RWPE2 (cell line): ENCODE results near the gene HIF1A.
A peak's percentile ranks its signal among the peaks of the same experiment; 100 is the strongest.

Experiments used
- ATAC-seq: fragments of 200-7000 bp; cut with Tn5 transposase; 3 replicates; pipeline ENCODE4 v1.9.1; 2021; ENCODE audit warnings: low read depth
- DNase-seq: peaks from one replicate; pipeline ENCODE4 v3.0.0-alpha.2; 2020; ENCODE audit warnings: low spot score
- H3K27ac ChIP-seq: fragments of 450-650 bp; 2 replicates; pipeline ENCODE4 v1.5.1; 2017; ENCODE audit warnings: mild to moderate bottlenecking; ENCODE audit not compliant: poor library complexity, severe bottlenecking
- H3K27me3 ChIP-seq: fragments of 250-450 bp; sonication (Bioruptor Pico); 2 replicates; pipeline ENCODE4 v1.5.1; 2021; ENCODE audit warnings: mild to moderate bottlenecking, moderate library complexity; ENCODE audit not compliant: insufficient read depth, poor library complexity, severe bottlenecking
- H3K36me3 ChIP-seq: fragments of 250-450 bp; sonication (Bioruptor Pico); 2 replicates; pipeline ENCODE4 v1.5.1; 2020; ENCODE audit warnings: low read depth, mild to moderate bottlenecking, moderate library complexity
- H3K4me1 ChIP-seq: fragments of 250-450 bp; sonication (Bioruptor Pico); 2 replicates; pipeline ENCODE4 v1.5.1; 2021; ENCODE audit warnings: mild to moderate bottlenecking, moderate library complexity; ENCODE audit not compliant: insufficient read depth, poor library complexity, severe bottlenecking
- H3K4me3 ChIP-seq: fragments of 250-450 bp; sonication (Bioruptor Pico); 2 replicates; pipeline ENCODE4 v1.5.1; 2021; ENCODE audit warnings: mild to moderate bottlenecking, moderate library complexity; ENCODE audit not compliant: severe bottlenecking
- H3K9me3 ChIP-seq: fragments of 250-450 bp; sonication (Bioruptor Pico); 2 replicates; pipeline ENCODE4 v1.5.1; 2021; ENCODE audit warnings: mild to moderate bottlenecking, moderate library complexity; ENCODE audit not compliant: severe bottlenecking
- TF ChIP-seq, protein P1 (sequence below): fragments of 450-650 bp; IDR thresholded peaks from one replicate; pipeline ENCODE4 v1.5.1; 2017; ENCODE audit warnings: mild to moderate bottlenecking, moderate library complexity; ENCODE audit not compliant: poor library complexity, severe bottlenecking

HIF1A gene

GRCh38 chr14:61681413-61681812 lies 13.9 kb upstream of the HIF1A start:
- H3K4me1 ChIP-seq: no peaks in the 10 kb centered on the region
- no peak for DNase-seq
- no peak overlapping the region for H3K4me3 ChIP-seq
- TF ChIP-seq, protein P1, sequence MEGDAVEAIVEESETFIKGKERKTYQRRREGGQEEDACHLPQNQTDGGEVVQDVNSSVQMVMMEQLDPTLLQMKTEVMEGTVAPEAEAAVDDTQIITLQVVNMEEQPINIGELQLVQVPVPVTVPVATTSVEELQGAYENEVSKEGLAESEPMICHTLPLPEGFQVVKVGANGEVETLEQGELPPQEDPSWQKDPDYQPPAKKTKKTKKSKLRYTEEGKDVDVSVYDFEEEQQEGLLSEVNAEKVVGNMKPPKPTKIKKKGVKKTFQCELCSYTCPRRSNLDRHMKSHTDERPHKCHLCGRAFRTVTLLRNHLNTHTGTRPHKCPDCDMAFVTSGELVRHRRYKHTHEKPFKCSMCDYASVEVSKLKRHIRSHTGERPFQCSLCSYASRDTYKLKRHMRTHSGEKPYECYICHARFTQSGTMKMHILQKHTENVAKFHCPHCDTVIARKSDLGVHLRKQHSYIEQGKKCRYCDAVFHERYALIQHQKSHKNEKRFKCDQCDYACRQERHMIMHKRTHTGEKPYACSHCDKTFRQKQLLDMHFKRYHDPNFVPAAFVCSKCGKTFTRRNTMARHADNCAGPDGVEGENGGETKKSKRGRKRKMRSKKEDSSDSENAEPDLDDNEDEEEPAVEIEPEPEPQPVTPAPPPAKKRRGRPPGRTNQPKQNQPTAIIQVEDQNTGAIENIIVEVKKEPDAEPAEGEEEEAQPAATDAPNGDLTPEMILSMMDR: no peak
- no peaks in the 10 kb centered on the region for H3K9me3 ChIP-seq
- H3K36me3 ChIP-seq: no peaks in the 10 kb centered on the region
- ATAC-seq: no peak
- H3K27ac ChIP-seq: no peak overlapping the region
- H3K27me3 ChIP-seq: no peaks in the 10 kb centered on the region

DNA sequence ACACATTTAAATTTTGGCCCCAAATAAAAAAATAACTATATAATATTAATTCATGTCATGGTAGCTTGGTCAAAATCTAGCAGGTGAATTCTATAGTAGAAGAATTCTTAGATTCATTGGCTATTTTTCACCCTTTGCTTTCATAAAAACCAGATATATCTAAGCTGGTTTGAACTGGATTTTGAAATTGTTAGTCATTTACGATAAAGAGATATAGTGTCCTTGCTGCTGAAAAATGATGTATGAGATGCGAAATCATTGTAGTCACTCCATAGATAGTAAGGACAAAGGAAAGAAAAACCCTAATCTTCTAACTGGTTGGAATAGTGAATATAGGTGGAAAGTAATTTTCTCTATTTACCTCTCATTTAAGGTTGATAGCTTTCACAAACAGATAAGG lies 12.2 kb upstream of the HIF1A start:
- Histone ChIP-seq H3K27me3 (no peaks in the 10 kb centered on the region), H3K4me1 (no peaks in the 10 kb centered on the region), H3K9me3 (no peaks in the 10 kb centered on the region), H3K4me3 (no peak overlapping the region), H3K36me3 (no peaks in the 10 kb centered on the region), H3K27ac (no peak overlapping the region)
- TF ChIP-seq, protein P1: no peak
- no peak for DNase-seq
- ATAC-seq: no peak

- no peaks in the 10 kb centered on the region for H3K27me3 ChIP-seq
- H3K27ac ChIP-seq: peak overlapping the region; percentile 19
- peaks cover 8% of the 10 kb centered on the region for H3K4me1 ChIP-seq
- DNase-seq (no peak), ATAC-seq (peak; percentile 62)
- TF ChIP-seq, protein P1: no peak
- H3K36me3 ChIP-seq: no peaks in the 10 kb centered on the region
- no peak overlapping the region for H3K4me3 ChIP-seq
- H3K9me3 ChIP-seq: no peaks in the 10 kb centered on the region
These were observed 5.3 kb upstream of the HIF1A start for GRCh38 chr14:61690039-61690438.

- Histone ChIP-seq H3K27ac (peak overlapping the region; percentile 19), H3K4me1 (peaks cover 8% of the 10 kb centered on the region), H3K36me3 (peaks cover 5% of the 10 kb centered on the region), H3K4me3 (no peak overlapping the region), H3K9me3 (no peaks in the 10 kb centered on the region), H3K27me3 (no peaks in the 10 kb centered on the region)
- no peak for DNase-seq
- ATAC-seq: no peak
- TF ChIP-seq, protein P1: no peak
These were observed 4.3 kb upstream of the HIF1A start for GRCh38 chr14:61690982-61691381.

- Histone ChIP-seq H3K4me3 (no peak overlapping the region), H3K9me3 (no peaks in the 10 kb centered on the region), H3K27ac (peak overlapping the region; percentile 19), H3K4me1 (peaks cover 8% of the 10 kb centered on the region), H3K36me3 (peaks cover 10% of the 10 kb centered on the region), H3K27me3 (no peaks in the 10 kb centered on the region)
- ATAC-seq (no peak), DNase-seq (no peak)
- TF ChIP-seq, protein P1: no peak
These were observed 3.8 kb upstream of the HIF1A start for GRCh38 chr14:61691495-61691894.
